ENCODE results near the gene PDCL2.

The PDCL2 gene

DNA sequence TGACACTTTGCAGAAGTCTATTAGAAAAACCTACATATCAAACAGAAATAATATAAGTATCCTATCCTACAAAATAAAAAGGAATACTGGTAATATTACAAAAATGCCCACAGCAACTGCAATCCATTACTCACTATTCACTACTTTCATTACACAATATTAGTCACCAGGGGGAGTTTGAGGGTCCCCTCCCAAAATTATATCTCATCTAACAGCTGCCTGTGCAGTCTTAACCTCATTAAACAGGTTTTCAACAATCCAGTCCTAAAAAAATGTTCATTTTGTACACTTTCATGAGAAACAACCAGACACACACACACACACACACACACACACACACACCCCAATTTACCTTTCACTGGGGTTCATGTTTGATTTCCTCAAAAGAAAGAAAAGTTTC is 48.2 kb downstream of the PDCL2 start:
- H3K4me3 ChIP-seq (replicated peaks; ENCODE audit: low read depth, low read length), result no peak overlapping the region
- peak; percentile 21 for DNase-seq (ENCODE audit: low read depth)
- TF ChIP-seq, protein P1, sequence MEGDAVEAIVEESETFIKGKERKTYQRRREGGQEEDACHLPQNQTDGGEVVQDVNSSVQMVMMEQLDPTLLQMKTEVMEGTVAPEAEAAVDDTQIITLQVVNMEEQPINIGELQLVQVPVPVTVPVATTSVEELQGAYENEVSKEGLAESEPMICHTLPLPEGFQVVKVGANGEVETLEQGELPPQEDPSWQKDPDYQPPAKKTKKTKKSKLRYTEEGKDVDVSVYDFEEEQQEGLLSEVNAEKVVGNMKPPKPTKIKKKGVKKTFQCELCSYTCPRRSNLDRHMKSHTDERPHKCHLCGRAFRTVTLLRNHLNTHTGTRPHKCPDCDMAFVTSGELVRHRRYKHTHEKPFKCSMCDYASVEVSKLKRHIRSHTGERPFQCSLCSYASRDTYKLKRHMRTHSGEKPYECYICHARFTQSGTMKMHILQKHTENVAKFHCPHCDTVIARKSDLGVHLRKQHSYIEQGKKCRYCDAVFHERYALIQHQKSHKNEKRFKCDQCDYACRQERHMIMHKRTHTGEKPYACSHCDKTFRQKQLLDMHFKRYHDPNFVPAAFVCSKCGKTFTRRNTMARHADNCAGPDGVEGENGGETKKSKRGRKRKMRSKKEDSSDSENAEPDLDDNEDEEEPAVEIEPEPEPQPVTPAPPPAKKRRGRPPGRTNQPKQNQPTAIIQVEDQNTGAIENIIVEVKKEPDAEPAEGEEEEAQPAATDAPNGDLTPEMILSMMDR (IDR thresholded peaks at IDR 0.05; ENCODE audit: low read length, missing control alignments), result peak; percentile 9

DNA sequence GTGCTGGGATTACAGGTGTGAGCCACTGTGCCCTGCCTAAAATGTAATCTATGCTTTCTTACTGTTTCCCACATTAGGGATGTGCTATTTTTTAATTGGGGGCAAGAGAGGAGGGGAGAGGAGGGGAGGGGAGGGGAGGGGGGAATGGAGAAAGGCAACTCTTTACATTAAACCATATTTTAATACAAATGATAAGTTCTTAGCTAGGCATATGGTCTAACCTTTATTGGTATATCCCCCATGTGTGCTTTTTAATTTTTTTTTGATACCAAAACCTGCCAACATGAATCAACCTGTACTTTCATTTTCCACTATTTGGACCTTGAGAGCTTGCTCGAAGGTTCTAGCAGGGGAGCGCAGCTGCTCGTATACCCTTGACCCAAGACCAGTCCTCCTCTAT is 51.8 kb downstream of the PDCL2 start:
- TF ChIP-seq, protein P1 (IDR thresholded peaks at IDR 0.05; ENCODE audit: low read length, missing control alignments), result no peak
- no peak overlapping the region for H3K4me3 ChIP-seq (replicated peaks; ENCODE audit: low read depth, low read length)
- DNase-seq (ENCODE audit: low read depth), result no peak

DNA sequence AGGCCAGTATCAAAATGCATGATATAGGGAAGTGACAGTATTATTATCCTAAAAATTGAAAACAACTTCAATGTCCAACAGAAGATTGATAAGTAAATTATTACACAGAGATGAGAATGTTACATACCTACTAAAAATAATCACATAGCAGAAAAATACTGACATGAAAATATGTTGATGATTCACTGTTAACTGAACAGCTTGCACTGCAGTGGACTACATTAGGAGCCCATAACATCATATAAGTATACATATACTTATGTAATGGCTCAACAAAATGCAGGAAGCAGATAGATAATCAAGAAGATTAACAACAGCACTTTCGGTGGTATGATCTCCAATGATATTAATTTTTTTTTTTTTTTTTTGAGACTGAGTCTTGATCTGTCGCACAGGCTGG is 52.4 kb downstream of the PDCL2 start:
- TF ChIP-seq, protein P1 (IDR thresholded peaks at IDR 0.05; ENCODE audit: low read length, missing control alignments), result no peak
- DNase-seq (ENCODE audit: low read depth), result no peak
- H3K4me3 ChIP-seq (replicated peaks; ENCODE audit: low read depth, low read length), result no peak overlapping the region

DNA sequence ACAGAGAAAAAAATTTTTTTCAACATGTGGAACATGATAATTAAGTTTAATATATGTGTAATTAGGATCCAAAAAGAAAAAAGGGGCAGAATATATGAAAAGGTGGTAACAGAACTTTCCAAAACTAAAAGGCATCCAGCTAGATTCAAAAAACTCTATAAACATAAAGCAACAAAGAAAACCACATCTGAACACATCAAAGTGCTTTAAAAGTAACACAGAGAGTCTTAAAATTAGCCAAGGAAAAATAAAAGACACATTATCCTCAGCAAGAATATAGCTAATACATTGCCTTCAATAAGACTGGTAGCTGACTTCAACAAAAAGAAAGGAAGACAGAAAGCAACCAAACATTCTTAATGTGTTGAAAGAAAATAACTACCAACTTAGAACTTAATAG is 53.5 kb downstream of the PDCL2 start:
- no peak for DNase-seq (ENCODE audit: low read depth)
- no peak overlapping the region for H3K4me3 ChIP-seq (replicated peaks; ENCODE audit: low read depth, low read length)
- TF ChIP-seq, protein P1 (IDR thresholded peaks at IDR 0.05; ENCODE audit: low read length, missing control alignments), result no peak

DNA sequence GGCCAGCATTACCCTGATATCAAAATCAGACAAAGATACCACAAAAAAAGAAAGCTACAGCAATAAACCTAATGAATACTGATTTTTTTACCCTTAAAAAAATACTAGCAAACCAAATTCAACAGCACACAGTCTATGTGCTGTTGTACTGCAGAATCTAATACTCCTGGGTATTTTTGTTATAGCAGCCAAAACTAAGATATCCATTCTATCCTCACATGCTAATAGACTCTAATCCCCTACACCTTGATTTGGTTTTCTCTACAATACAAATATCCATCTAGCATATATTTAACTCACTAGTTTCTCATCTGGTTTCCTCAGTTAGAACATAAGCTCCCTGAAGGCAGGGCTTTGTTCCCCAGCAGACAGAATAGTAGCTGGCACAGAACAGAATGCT is 57.7 kb downstream of the PDCL2 start:
- no peak overlapping the region for H3K4me3 ChIP-seq (replicated peaks; ENCODE audit: low read depth, low read length)
- TF ChIP-seq, protein P1 (IDR thresholded peaks at IDR 0.05; ENCODE audit: low read length, missing control alignments), result no peak
- DNase-seq (ENCODE audit: low read depth), result no peak

DNA sequence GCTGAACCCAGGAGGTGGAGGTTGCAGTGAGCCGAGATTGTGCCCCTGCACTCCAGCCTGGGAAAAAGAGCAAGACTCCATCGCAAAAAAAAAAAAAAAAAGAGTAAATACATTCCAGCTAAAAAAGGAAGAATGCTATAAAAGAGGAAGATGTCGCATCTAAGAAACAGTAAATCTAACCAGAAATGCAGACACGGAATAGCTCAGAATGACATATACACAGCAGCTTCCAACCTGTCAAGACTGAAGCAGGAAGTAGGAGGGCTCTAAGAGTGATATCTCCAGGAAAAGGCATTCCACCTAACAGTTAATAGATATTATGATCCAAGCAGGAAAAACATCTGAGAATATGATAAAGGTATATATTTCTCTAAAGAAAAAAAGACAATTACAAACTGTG is 61.4 kb downstream of the PDCL2 start:
- DNase-seq (ENCODE audit: low read depth), result no peak
- H3K4me3 ChIP-seq (replicated peaks; ENCODE audit: low read depth, low read length), result no peak overlapping the region
- TF ChIP-seq, protein P1 (IDR thresholded peaks at IDR 0.05; ENCODE audit: low read length, missing control alignments), result no peak

DNA sequence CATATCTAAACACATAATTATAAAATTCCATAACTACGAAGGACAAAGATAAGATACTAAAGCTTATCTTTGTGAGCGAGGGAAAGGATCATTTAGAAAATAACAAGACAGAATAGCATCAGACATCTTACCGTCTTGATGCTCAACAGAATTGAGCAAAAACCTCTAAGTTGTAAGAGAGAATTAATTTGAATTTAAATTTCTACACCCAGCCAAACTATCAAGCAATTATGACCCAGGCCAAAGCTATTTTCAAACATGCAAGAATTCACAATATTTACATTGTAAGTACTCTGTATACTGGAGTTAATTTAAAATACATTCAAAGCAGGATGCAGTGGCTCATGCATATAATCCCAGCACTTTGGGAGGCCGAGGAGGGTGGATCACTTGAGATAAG is 61.9 kb downstream of the PDCL2 start:
- DNase-seq (ENCODE audit: low read depth), result no peak
- TF ChIP-seq, protein P1 (IDR thresholded peaks at IDR 0.05; ENCODE audit: low read length, missing control alignments), result no peak
- H3K4me3 ChIP-seq (replicated peaks; ENCODE audit: low read depth, low read length), result no peak overlapping the region

Data from fibroblast of pulmonary artery (primary cell).